Astrocyte (in vitro differentiated cells and primary cell): ENCODE data around the gene ELK3. TPM values are rescaled to one million over a fixed set of nuclear protein-coding genes. Genes with fewer than 3 reads are reported as not detected.

Source experiments
- DNase-seq: peaks from one replicate; pipeline ENCODE4 v3.0.0-alpha.2; 2010; ENCODE audit warnings: low read depth
- FAIRE-seq: peaks from 2 replicates; lab custom pipeline; 2011; peaks lifted over from hg19 to GRCh38; lab: Jason Lieb, UNC
- H2AFZ ChIP-seq: 2 replicates; pipeline ENCODE4 v1.6.0; 2012; ENCODE audit warnings: low read depth, low read length, inconsistent platforms
- H3K27ac ChIP-seq: 2 replicates; pipeline ENCODE4 v1.5.1; 2011; ENCODE audit warnings: low read depth, low read length, inconsistent platforms
- H3K27me3 ChIP-seq: 2 replicates; pipeline ENCODE4 v1.6.0; 2011; ENCODE audit warnings: low read length, inconsistent platforms; ENCODE audit not compliant: insufficient read depth
- H3K36me3 ChIP-seq: 2 replicates; pipeline ENCODE4 v1.5.1; 2011; ENCODE audit warnings: low read length, inconsistent platforms; ENCODE audit not compliant: insufficient read depth
- H3K4me1 ChIP-seq: 2 replicates; pipeline ENCODE4 v1.5.1; 2011; ENCODE audit warnings: low read length, inconsistent platforms; ENCODE audit not compliant: insufficient read depth
- H3K4me2 ChIP-seq: 2 replicates; pipeline ENCODE4 v1.6.0; 2012; ENCODE audit warnings: low read length, inconsistent platforms
- H3K4me3 ChIP-seq: 2 replicates; pipeline ENCODE4 v1.5.1; 2011; ENCODE audit warnings: low read depth, mild to moderate bottlenecking, low read length, inconsistent platforms; ENCODE audit not compliant: insufficient read depth
- H3K79me2 ChIP-seq: 2 replicates; pipeline ENCODE4 v1.6.0; 2012; ENCODE audit warnings: mild to moderate bottlenecking, low read length, inconsistent platforms; ENCODE audit not compliant: insufficient read depth
- H3K9ac ChIP-seq: 2 replicates; pipeline ENCODE4 v1.6.0; 2012; ENCODE audit warnings: mild to moderate bottlenecking, low read length, inconsistent platforms
- H3K9me3 ChIP-seq: 2 replicates; pipeline ENCODE4 v1.5.1; 2012; ENCODE audit warnings: low read depth, mild to moderate bottlenecking, low read length, inconsistent platforms; ENCODE audit not compliant: insufficient read depth
- H4K20me1 ChIP-seq: 2 replicates; pipeline ENCODE4 v1.6.0; 2012; ENCODE audit warnings: low read length, inconsistent platforms; ENCODE audit not compliant: insufficient read depth
- H3K27ac Mint-ChIP-seq: one replicate; pipeline ENCODE4 v1.8.0; 2021; ENCODE audit warnings: mild to moderate bottlenecking, mixed read lengths; ENCODE audit not compliant: unreplicated experiment
- H3K27me3 Mint-ChIP-seq: one replicate; pipeline ENCODE4 v1.8.0; 2021; ENCODE audit warnings: low read depth, mixed read lengths; ENCODE audit not compliant: unreplicated experiment
- H3K36me3 Mint-ChIP-seq: one replicate; pipeline ENCODE4 v1.8.0; 2021; ENCODE audit warnings: low read depth, mixed read lengths; ENCODE audit not compliant: unreplicated experiment
- H3K4me1 Mint-ChIP-seq: one replicate; pipeline ENCODE4 v1.8.0; 2021; ENCODE audit warnings: low read depth, mixed read lengths; ENCODE audit not compliant: unreplicated experiment
- H3K4me3 Mint-ChIP-seq: one replicate; pipeline ENCODE4 v1.8.0; 2021; ENCODE audit warnings: mild to moderate bottlenecking, moderate library complexity, mixed read lengths; ENCODE audit not compliant: unreplicated experiment
- H3K9me3 Mint-ChIP-seq: one replicate; pipeline ENCODE4 v1.8.0; 2021; ENCODE audit warnings: mild to moderate bottlenecking, mixed read lengths; ENCODE audit not compliant: unreplicated experiment
- CTCF ChIP-seq: IDR thresholded peaks from 2 replicates; pipeline ENCODE4 v1.5.1; 2011; ENCODE audit warnings: low read depth, mild to moderate bottlenecking, inconsistent platforms, low read length, moderate library complexity; ENCODE audit not compliant: insufficient read depth
- EZH2 ChIP-seq: IDR thresholded peaks from 2 replicates; pipeline ENCODE4 v1.6.1; 2012; ENCODE audit warnings: mild to moderate bottlenecking, low read length, inconsistent platforms; ENCODE audit not compliant: insufficient read depth
- total RNA-seq: library from RNA; stranded (reverse); gene quantifications from 2 replicates; pipeline ENCODE4 v1.2.1, GENCODE V29; 2021

Gene ELK3
- total RNA-seq, 1 donor from 2014 or later: 62.7 TPM

GRCh38 chr12:96238336-96239047 lies 44.3 kb downstream of the ELK3 start:
- Histone ChIP-seq H3K79me2 (peaks cover 89% of the 10 kb centered on the region), H2AFZ (no peak overlapping the region), H3K9ac (peak overlapping the region; percentile 10), H3K4me3 (no peak overlapping the region), H3K9me3 (no peaks in the 10 kb centered on the region), H3K36me3 (no peaks in the 10 kb centered on the region), H3K4me1 (peaks cover 60% of the 10 kb centered on the region), H3K27ac (peak overlapping the region; percentile 33), H3K4me2 (peak overlapping the region; percentile 29), H4K20me1 (peaks cover 92% of the 10 kb centered on the region), H3K27me3 (no peaks in the 10 kb centered on the region)
- H3K27ac Mint-ChIP-seq: peak overlapping the region; percentile 98
- H3K27me3 Mint-ChIP-seq: no peaks in the 10 kb centered on the region
- peaks cover 55% of the 10 kb centered on the region for H3K4me1 Mint-ChIP-seq
- FAIRE-seq (no peak), DNase-seq (no peak)
- H3K9me3 Mint-ChIP-seq: no peaks in the 10 kb centered on the region
- no peak overlapping the region for H3K4me3 Mint-ChIP-seq
- no peak for TF ChIP-seq CTCF
- no peak for TF ChIP-seq EZH2
- peaks cover 13% of the 10 kb centered on the region for H3K36me3 Mint-ChIP-seq

GRCh38 chr12:96239711-96240635 lies 45.8 kb downstream of the ELK3 start:
- no peak for DNase-seq
- Mint-ChIP-seq H3K36me3 (peaks cover 13% of the 10 kb centered on the region), H3K9me3 (no peaks in the 10 kb centered on the region), H3K4me1 (peaks cover 54% of the 10 kb centered on the region), H3K4me3 (no peak overlapping the region), H3K27me3 (no peaks in the 10 kb centered on the region), H3K27ac (peak overlapping the region; percentile 86)
- H3K9ac ChIP-seq: peak overlapping the region; percentile 25
- no peak overlapping the region for H2AFZ ChIP-seq
- H3K79me2 ChIP-seq: peaks cover 86% of the 10 kb centered on the region
- TF ChIP-seq EZH2 (no peak), CTCF (no peak)
- peaks cover 49% of the 10 kb centered on the region for H3K4me1 ChIP-seq
- no peak overlapping the region for H3K4me2 ChIP-seq
- H3K27me3 ChIP-seq: no peaks in the 10 kb centered on the region
- no peak overlapping the region for H3K27ac ChIP-seq
- no peaks in the 10 kb centered on the region for H3K36me3 ChIP-seq
- no peaks in the 10 kb centered on the region for H3K9me3 ChIP-seq
- H4K20me1 ChIP-seq: peaks cover 86% of the 10 kb centered on the region
- H3K4me3 ChIP-seq: no peak overlapping the region
- no peak for FAIRE-seq
